ENCODE results near the gene ADGRG3. TPM values are rescaled to one million over a fixed set of nuclear protein-coding genes. Genes with fewer than 3 reads are reported as not detected.

Gene ADGRG3
- total and polyA plus RNA-seq, 2 of the 13 experiments (the other 11 are each of a cell fraction or from before 2014, with no cell fraction given), result 2.7 to 11.8 TPM

GRCh38 chr16:57660715-57661463 is 7.2 kb upstream of the ADGRG3 start (continued):
- TF ChIP-seq RNF219 (CRISPR knock-in tag; IDR thresholded peaks at IDR 0.05) (no peak), ZNF484 (CRISPR knock-in tag; IDR thresholded peaks at IDR 0.05; ENCODE audit: borderline replicate concordance, low read depth) (no peak), ZNF543 (CRISPR knock-in tag; IDR thresholded peaks at IDR 0.05) (no peak), ZNF510 (CRISPR knock-in tag; IDR thresholded peaks at IDR 0.05; ENCODE audit: low read depth) (0 out of 2 replicates have a peak, but pooled peaks have one; percentile 19), ZNF788 (CRISPR knock-in tag; IDR thresholded peaks at IDR 0.05; ENCODE audit: borderline replicate concordance) (no peak), THAP7 (CRISPR knock-in tag; IDR thresholded peaks at IDR 0.05) (0 out of 2 replicates have a peak, but pooled peaks have one; percentile 17), ZNF749 (CRISPR knock-in tag; IDR thresholded peaks at IDR 0.05; ENCODE audit: borderline replicate concordance) (no peak), KDM5B (CRISPR knock-in tag; IDR thresholded peaks at IDR 0.05; ENCODE audit: borderline replicate concordance) (peak; percentile 64), ATM (IDR thresholded peaks at IDR 0.05; ENCODE audit: borderline replicate concordance) (no peak), IKZF4 (CRISPR knock-in tag; IDR thresholded peaks at IDR 0.05; ENCODE audit: borderline replicate concordance, low read depth, not compliant biosample characterization) (peak; percentile 62), GABPB1 (CRISPR knock-in tag; IDR thresholded peaks at IDR 0.05) (peak; percentile 77), MED13 (CRISPR knock-in tag; IDR thresholded peaks at IDR 0.05) (no peak), ONECUT2 (CRISPR knock-in tag; IDR thresholded peaks at IDR 0.05) (no peak), ZNF34 (CRISPR knock-in tag; IDR thresholded peaks at IDR 0.05; ENCODE audit: borderline replicate concordance) (no peak), TERF1 (CRISPR knock-in tag; IDR thresholded peaks at IDR 0.05) (no peak), ZNF101 (CRISPR knock-in tag; IDR thresholded peaks at IDR 0.05; ENCODE audit: borderline replicate concordance, low read depth) (no peak), POLR2G (IDR thresholded peaks at IDR 0.05; ENCODE audit: low read depth, low read length) (peak; percentile 26; the same call in 1 of the 2 replicates), ZZZ3 (CRISPR knock-in tag; IDR thresholded peaks at IDR 0.05; ENCODE audit: borderline replicate concordance) (no peak), CC2D1A (CRISPR knock-in tag; IDR thresholded peaks at IDR 0.05) (no peak), BHLHE40 (IDR thresholded peaks at IDR 0.05; ENCODE audit: low read length) (no peak), NCOR1 (IDR thresholded peaks at IDR 0.05; ENCODE audit: borderline replicate concordance, low read length) (no peak), ZNF605 (CRISPR knock-in tag; IDR thresholded peaks at IDR 0.05) (0 out of 2 replicates have a peak, but pooled peaks have one; percentile 74)
- TF ChIP-seq, protein P1, sequence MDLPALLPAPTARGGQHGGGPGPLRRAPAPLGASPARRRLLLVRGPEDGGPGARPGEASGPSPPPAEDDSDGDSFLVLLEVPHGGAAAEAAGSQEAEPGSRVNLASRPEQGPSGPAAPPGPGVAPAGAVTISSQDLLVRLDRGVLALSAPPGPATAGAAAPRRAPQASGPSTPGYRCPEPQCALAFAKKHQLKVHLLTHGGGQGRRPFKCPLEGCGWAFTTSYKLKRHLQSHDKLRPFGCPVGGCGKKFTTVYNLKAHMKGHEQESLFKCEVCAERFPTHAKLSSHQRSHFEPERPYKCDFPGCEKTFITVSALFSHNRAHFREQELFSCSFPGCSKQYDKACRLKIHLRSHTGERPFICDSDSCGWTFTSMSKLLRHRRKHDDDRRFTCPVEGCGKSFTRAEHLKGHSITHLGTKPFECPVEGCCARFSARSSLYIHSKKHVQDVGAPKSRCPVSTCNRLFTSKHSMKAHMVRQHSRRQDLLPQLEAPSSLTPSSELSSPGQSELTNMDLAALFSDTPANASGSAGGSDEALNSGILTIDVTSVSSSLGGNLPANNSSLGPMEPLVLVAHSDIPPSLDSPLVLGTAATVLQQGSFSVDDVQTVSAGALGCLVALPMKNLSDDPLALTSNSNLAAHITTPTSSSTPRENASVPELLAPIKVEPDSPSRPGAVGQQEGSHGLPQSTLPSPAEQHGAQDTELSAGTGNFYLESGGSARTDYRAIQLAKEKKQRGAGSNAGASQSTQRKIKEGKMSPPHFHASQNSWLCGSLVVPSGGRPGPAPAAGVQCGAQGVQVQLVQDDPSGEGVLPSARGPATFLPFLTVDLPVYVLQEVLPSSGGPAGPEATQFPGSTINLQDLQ (CRISPR knock-in tag; IDR thresholded peaks at IDR 0.05), result no peak

Data from HepG2 (cell line).